Activated CD8-positive, alpha-beta memory T cell treated with anti-CD3 and anti-CD28 coated beads for 24 hours (primary cell): Measurements from ENCODE around the gene SOX1.

Experiments
- DNase-seq: peaks from one replicate; pipeline ENCODE4 v3.0.0-alpha.2; 2020

Gene SOX1

GRCh38 chr13:112111239-112111857 is 44.4 kb downstream of the SOX1 start:
- DNase-seq, result no peak

- no peak for DNase-seq
These were observed 45.8 kb downstream of the SOX1 start for GRCh38 chr13:112112534-112113276.

GRCh38 chr13:112113348-112113747 is 46.4 kb downstream of the SOX1 start:
- no peak for DNase-seq

- no peak for DNase-seq
These were observed 46.9 kb downstream of the SOX1 start for GRCh38 chr13:112113851-112114250.

GRCh38 chr13:112114391-112114790 is 47.4 kb downstream of the SOX1 start:
- no peak for DNase-seq

GRCh38 chr13:112115403-112116091 is 48.6 kb downstream of the SOX1 start:
- DNase-seq, result no peak

GRCh38 chr13:112116187-112116950 is 49.4 kb downstream of the SOX1 start:
- no peak for DNase-seq

GRCh38 chr13:112117258-112117954 is 50.5 kb downstream of the SOX1 start:
- DNase-seq, result no peak

- DNase-seq, result no peak
These were observed 51.0 kb downstream of the SOX1 start for GRCh38 chr13:112117955-112118302.

- no peak for DNase-seq
These were observed 51.6 kb downstream of the SOX1 start for GRCh38 chr13:112118451-112119064.

GRCh38 chr13:112119192-112120030 is 52.5 kb downstream of the SOX1 start:
- no peak for DNase-seq

GRCh38 chr13:112120031-112120373 is 53.1 kb downstream of the SOX1 start:
- no peak for DNase-seq
